Mesothelial cell of epicardium (in vitro differentiated cells): ENCODE measurements around the gene CLSTN2. TPM values are rescaled to one million over a fixed set of nuclear protein-coding genes. Genes with fewer than 3 reads are reported as not detected.
A peak's percentile ranks its signal among the peaks of the same experiment; 100 is the strongest.

Source experiments
- DNase-seq, 2 experiments: peaks; one replicate each; pipeline ENCODE4 v3.0.0; 2021; ENCODE audit warnings: low spot score in 2 of 2; ENCODE audit not compliant: unreplicated experiment in 2 of 2
- H3K27ac Mint-ChIP-seq: 2 replicates; pipeline ENCODE4 v1.8.0; 2021; ENCODE audit warnings: mixed read lengths
- H3K27me3 Mint-ChIP-seq: 2 replicates; pipeline ENCODE4 v1.8.0; 2021; ENCODE audit warnings: low read depth, mixed read lengths
- H3K36me3 Mint-ChIP-seq: 2 replicates; pipeline ENCODE4 v1.8.0; 2021; ENCODE audit warnings: mixed read lengths
- H3K4me1 Mint-ChIP-seq: 2 replicates; pipeline ENCODE4 v1.8.0; 2021; ENCODE audit warnings: mixed read lengths
- H3K4me3 Mint-ChIP-seq: 2 replicates; pipeline ENCODE4 v1.8.0; 2021; ENCODE audit warnings: mild to moderate bottlenecking, moderate library complexity, mixed read lengths
- H3K9me3 Mint-ChIP-seq: 2 replicates; pipeline ENCODE4 v1.8.0; 2021; ENCODE audit warnings: mixed read lengths
- CTCF ChIP-seq: fragments of 200-600 bp; sonication (generic); IDR thresholded peaks from one replicate; pipeline ENCODE4 v1.5.0; 2021; ENCODE audit warnings: antibody characterized with exemption; ENCODE audit not compliant: unreplicated experiment
- total RNA-seq: library from RNA; stranded (reverse); gene quantifications from 3 replicates; pipeline ENCODE4 v1.2.1, GENCODE V29; 2021

The CLSTN2 gene
- total RNA-seq, 1 donor from 2014 or later: 18.2 TPM

DNA sequence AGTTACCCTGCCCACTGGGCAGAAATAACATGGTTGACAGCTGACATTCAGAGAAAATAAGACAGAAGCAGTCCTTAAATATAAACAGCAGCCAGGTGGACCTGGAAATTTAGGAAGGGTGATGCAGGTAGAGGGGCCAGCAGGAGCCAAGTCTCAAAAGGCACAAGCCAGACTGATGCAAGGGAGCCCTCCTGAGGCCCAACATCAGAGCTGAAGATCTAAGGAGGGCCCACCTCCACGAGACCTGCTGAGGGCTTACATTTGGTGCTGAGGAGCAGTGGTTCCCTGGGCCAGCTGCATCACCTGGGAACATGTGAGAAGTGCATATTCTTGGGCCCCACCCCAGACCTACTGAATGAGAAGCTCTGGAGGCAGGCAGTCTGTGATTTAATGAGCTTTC, 637.3 kb downstream of the CLSTN2 start:
- Mint-ChIP-seq H3K27ac (no peak overlapping the region), H3K4me1 (peaks cover 1% of the 10 kb centered on the region), H3K36me3 (no peaks in the 10 kb centered on the region), H3K27me3 (no peaks in the 10 kb centered on the region), H3K9me3 (no peaks in the 10 kb centered on the region), H3K4me3 (no peak overlapping the region)
- TF ChIP-seq CTCF: no peak
- no peak for DNase-seq

GRCh38 chr3:140573011-140573410, 638.0 kb downstream of the CLSTN2 start:
- Mint-ChIP-seq H3K27me3 (no peaks in the 10 kb centered on the region), H3K4me1 (peaks cover 1% of the 10 kb centered on the region), H3K36me3 (no peaks in the 10 kb centered on the region), H3K4me3 (no peak overlapping the region), H3K9me3 (no peaks in the 10 kb centered on the region), H3K27ac (no peak overlapping the region)
- TF ChIP-seq CTCF: no peak
- DNase-seq: no peak

- Mint-ChIP-seq H3K36me3 (no peaks in the 10 kb centered on the region), H3K4me3 (no peak overlapping the region), H3K9me3 (no peaks in the 10 kb centered on the region), H3K4me1 (peaks cover 1% of the 10 kb centered on the region), H3K27me3 (no peaks in the 10 kb centered on the region), H3K27ac (no peak overlapping the region)
- no peak for TF ChIP-seq CTCF
- no peak for DNase-seq
Measured at GRCh38 chr3:140574375-140574774, 639.4 kb downstream of the CLSTN2 start.

- DNase-seq: no peak
- no peak overlapping the region for H3K4me3 Mint-ChIP-seq
- H3K27ac Mint-ChIP-seq: no peak overlapping the region
- H3K4me1 Mint-ChIP-seq: no peaks in the 10 kb centered on the region
- H3K9me3 Mint-ChIP-seq: no peaks in the 10 kb centered on the region
- no peaks in the 10 kb centered on the region for H3K27me3 Mint-ChIP-seq
- H3K36me3 Mint-ChIP-seq: no peaks in the 10 kb centered on the region
- no peak for TF ChIP-seq CTCF
Measured at GRCh38 chr3:140576449-140576848, 641.5 kb downstream of the CLSTN2 start.

DNA sequence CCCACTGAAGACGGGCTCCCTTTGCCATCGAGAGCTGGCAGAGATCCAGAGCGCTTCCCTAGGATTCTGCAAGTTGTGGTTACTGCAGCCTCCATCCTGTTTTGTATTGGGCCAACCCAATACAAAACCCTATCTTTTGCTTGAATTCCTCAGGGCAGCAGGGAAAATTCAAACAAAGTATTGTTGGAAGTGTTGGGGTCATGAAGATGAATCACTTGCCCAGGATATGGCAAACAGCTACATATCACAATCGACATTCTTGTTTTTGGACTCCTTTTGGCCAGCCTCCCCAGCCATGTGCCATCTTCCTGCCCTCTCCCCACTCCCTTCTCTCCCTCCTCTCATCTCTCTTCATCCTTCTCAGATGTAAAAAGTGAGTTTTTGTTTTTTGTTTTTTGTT, 642.9 kb downstream of the CLSTN2 start:
- DNase-seq: no peak
- Mint-ChIP-seq H3K27me3 (no peaks in the 10 kb centered on the region), H3K4me3 (no peak overlapping the region), H3K4me1 (no peaks in the 10 kb centered on the region), H3K36me3 (no peaks in the 10 kb centered on the region), H3K27ac (no peak overlapping the region), H3K9me3 (no peaks in the 10 kb centered on the region)
- TF ChIP-seq CTCF: no peak

GRCh38 chr3:140579260-140579659, 644.3 kb downstream of the CLSTN2 start:
- no peak for DNase-seq
- H3K36me3 Mint-ChIP-seq: no peaks in the 10 kb centered on the region
- H3K4me1 Mint-ChIP-seq: no peaks in the 10 kb centered on the region
- no peaks in the 10 kb centered on the region for H3K9me3 Mint-ChIP-seq
- no peak overlapping the region for H3K27ac Mint-ChIP-seq
- peak; percentile 26 for TF ChIP-seq CTCF
- H3K4me3 Mint-ChIP-seq: no peak overlapping the region
- no peaks in the 10 kb centered on the region for H3K27me3 Mint-ChIP-seq
